Endothelial cell of umbilical vein (primary cell): ENCODE results near the gene RFK. TPM values are rescaled to one million over a fixed set of nuclear protein-coding genes. Genes with fewer than 3 reads are reported as not detected.

ENCODE experiments used
- BruUV-seq: library from RNA; stranded (reverse); fragments of 400-500 nt; replicated peaks from 2 replicates; lab custom pipeline; 2021; lab: Mats Ljungman, UMichigan
- CTCF ChIA-PET: fragments of 300-600, 350-600 bp; sonication (Branson Sonifier 250); formaldehyde crosslinking; loops from one replicate; lab custom pipeline; 2021; ENCODE audit warnings: antibody characterized with exemption, inconsistent platforms; lab: Charles Lee
- POLR2A ChIA-PET: fragments of 300-600, 350-600 bp; sonication (Branson Sonifier 250); formaldehyde crosslinking; loops from one replicate; lab custom pipeline; 2021; ENCODE audit warnings: antibody characterized with exemption, inconsistent platforms; lab: Charles Lee
- DNase-seq: peaks from one replicate; pipeline ENCODE4 v3.0.0-alpha.2; 2011; ENCODE audit warnings: low read depth, low spot score
- FAIRE-seq: peaks from 2 replicates; lab custom pipeline; 2011; peaks lifted over from hg19 to GRCh38; lab: Jason Lieb, UNC
- H2AFZ ChIP-seq: 2 replicates; pipeline ENCODE4 v1.6.0; 2012; ENCODE audit warnings: low read depth, low read length, control low read depth, inconsistent platforms
- H3K27ac ChIP-seq: 2 replicates; pipeline ENCODE4 v1.5.1; 2011; ENCODE audit warnings: low read depth, mild to moderate bottlenecking, control low read depth, low read length, moderate library complexity; ENCODE audit not compliant: insufficient read depth
- H3K27me3 ChIP-seq, 2 experiments: 2 replicates each; pipeline versions ENCODE4 v1.6.0 to v1.6.1; 2011; ENCODE audit warnings: low read length in 2 of 2, mixed read lengths in 1 of 2; ENCODE audit not compliant: control insufficient read depth in 2 of 2, insufficient read depth in 2 of 2
- H3K36me3 ChIP-seq, 2 experiments: 2 replicates in 1 of 2; 3 replicates in 1 of 2; pipeline ENCODE4 v1.5.1; 2011; ENCODE audit warnings: low read length in 2 of 2, mild to moderate bottlenecking in 1 of 2, moderate library complexity in 1 of 2; ENCODE audit not compliant: control insufficient read depth in 2 of 2, insufficient read depth in 2 of 2; ENCODE audit errors: extremely low read depth in 1 of 2
- H3K4me1 ChIP-seq: 3 replicates; pipeline ENCODE4 v1.5.1; 2011; ENCODE audit warnings: mild to moderate bottlenecking, low read length; ENCODE audit not compliant: control insufficient read depth, insufficient read depth; ENCODE audit errors: extremely low read depth
- H3K4me2 ChIP-seq: 2 replicates; pipeline ENCODE4 v1.6.1; 2011; ENCODE audit warnings: low read length, control low read depth, mixed read lengths; ENCODE audit not compliant: insufficient read depth
- H3K4me3 ChIP-seq, 3 experiments: fragments of 200-600 bp in 1 of 3; sonication (generic), shearing (Covaris generic) in 1 of 3; replicated peaks in 1 of 3; 2 replicates each; pipeline ENCODE4 v1.5.1; 2011 to 2016; ENCODE audit warnings: control low read depth in 3 of 3, low read length in 3 of 3, mild to moderate bottlenecking in 2 of 3, inconsistent platforms in 1 of 3, low read depth in 1 of 3, moderate library complexity in 1 of 3; ENCODE audit not compliant: insufficient read depth in 1 of 3
- H3K79me2 ChIP-seq: 2 replicates; pipeline ENCODE4 v1.6.0; 2012; ENCODE audit warnings: low read length, inconsistent platforms; ENCODE audit not compliant: control insufficient read depth, insufficient read depth
- H3K9ac ChIP-seq: replicated peaks from 2 replicates; pipeline ENCODE3; 2011; ENCODE audit warnings: low read length, control low read depth; ENCODE audit not compliant: insufficient read depth; ENCODE audit errors: extremely low read depth
- H3K9me1 ChIP-seq: replicated peaks from 3 replicates; pipeline ENCODE4 v1.6.0; 2011; ENCODE audit warnings: mild to moderate bottlenecking, low read length; ENCODE audit not compliant: control insufficient read depth, insufficient read depth; ENCODE audit errors: extremely low read depth
- H3K9me3 ChIP-seq: replicated peaks from 2 replicates; pipeline ENCODE4 v1.5.1; 2012; ENCODE audit warnings: low read length, inconsistent platforms; ENCODE audit not compliant: control insufficient read depth, insufficient read depth
- H4K20me1 ChIP-seq: replicated peaks from 2 replicates; pipeline ENCODE3; 2011; ENCODE audit warnings: mild to moderate bottlenecking, low read length; ENCODE audit not compliant: control insufficient read depth, insufficient read depth; ENCODE audit errors: extremely low read depth
- EZH2 ChIP-seq: IDR thresholded peaks from 2 replicates; pipeline ENCODE4 v1.6.1; 2012; ENCODE audit warnings: borderline replicate concordance, low read depth, mild to moderate bottlenecking, moderate library complexity, low read length, inconsistent platforms; ENCODE audit not compliant: severe bottlenecking
- FOS ChIP-seq: IDR thresholded peaks from 2 replicates; pipeline ENCODE4 v1.6.1; 2011; ENCODE audit warnings: mild to moderate bottlenecking, low read length, moderate library complexity, borderline replicate concordance; ENCODE audit not compliant: insufficient read depth
- GATA2 ChIP-seq: IDR thresholded peaks from 2 replicates; pipeline ENCODE4 v1.7.0; 2011; ENCODE audit warnings: low read depth, mild to moderate bottlenecking, moderate library complexity, mixed read lengths, low read length; ENCODE audit not compliant: insufficient read length, insufficient read depth
- JUN ChIP-seq: IDR thresholded peaks from 2 replicates; pipeline ENCODE4 v1.6.1; 2011; ENCODE audit warnings: borderline replicate concordance, low read depth; ENCODE audit not compliant: insufficient read length, insufficient read depth
- MAX ChIP-seq: IDR thresholded peaks from 2 replicates; pipeline ENCODE4 v1.6.1; 2011; ENCODE audit not compliant: insufficient read depth, insufficient read length
- MYC ChIP-seq: IDR thresholded peaks from one replicate; pipeline ENCODE4 v1.6.1; 2011; ENCODE audit warnings: mild to moderate bottlenecking, low read depth, low read length
- POLR2A ChIP-seq: IDR thresholded peaks from 2 replicates; pipeline ENCODE4 v1.6.1; 2012; ENCODE audit warnings: low read depth, mild to moderate bottlenecking, control low read depth, low read length
- POLR2AphosphoS5 ChIP-seq: IDR thresholded peaks from 2 replicates; pipeline ENCODE4 v1.6.1; 2012; ENCODE audit warnings: low read depth, mild to moderate bottlenecking, control low read depth, low read length, moderate library complexity; ENCODE audit not compliant: insufficient read depth
- dilution Hi-C: fragments of 300-500 bp; cut with MboI; formaldehyde crosslinking; loops from one replicate; pipeline ENCODE4 v1.15.0; 2019; ENCODE audit warnings: low sequenced_read_pairs; ENCODE audit not compliant: extremely low pct_ligation_motif_present
- intact Hi-C: fragments of 100-400 bp; cut with micrococcal nuclease; formaldehyde crosslinking; loops from one replicate; pipeline ENCODE4 v1.10.0; 2022
- polyA plus RNA-seq, 4 experiments: library from polyadenylated mRNA; depleted of rRNA in 3 of 4; stranded (reverse) in 3 of 4; unstranded in 1 of 4; fragments of >200 nt; gene quantifications; 2 replicates each; pipeline versions ENCODE4 v1.2.1 to v1.2.3, GENCODE V29; 2011 to 2012; ENCODE audit warnings: missing spikeins in 1 of 4
- total RNA-seq: library from RNA; stranded (reverse); gene quantifications from 2 replicates; pipeline ENCODE4 v1.2.3, GENCODE V29; 2021
- TF ChIP-seq, protein P1 (sequence below), 2 donors: IDR thresholded peaks; 1 replicate in 1 of 2; 2 replicates in 1 of 2; pipeline ENCODE4 v1.5.1; 2011; ENCODE audit warnings: low read length in 2 of 2, mild to moderate bottlenecking in 2 of 2, moderate library complexity in 2 of 2, control low read depth in 1 of 2, inconsistent platforms in 1 of 2, low read depth in 1 of 2; ENCODE audit not compliant: insufficient read depth in 1 of 2; ENCODE audit errors: extremely low read depth in 1 of 2

RFK gene
- total and polyA plus RNA-seq, 2 donors (not counting 3 experiments of a cell fraction or from before 2014, with no cell fraction given) = 18.1 to 32.9 TPM

- FAIRE-seq (no peak), DNase-seq (peak; percentile 37)
- H3K27me3 ChIP-seq = no peaks in the 10 kb centered on the region
- no TSS peak for BruUV-seq
- H3K4me1 ChIP-seq = peaks cover 2% of the 10 kb centered on the region
- POLR2A ChIA-PET = no interaction called here
- H3K4me3 ChIP-seq = no peak overlapping the region
- H3K4me2 ChIP-seq = no peak overlapping the region
- CTCF ChIA-PET = interaction anchor here (1.0 to 1.1 kb wide), 2 partner anchors 10 to 39 kb away, joined by 3 read pairs; no protein-coding TSS in a partner anchor
- H3K9me1 ChIP-seq = no peaks in the 10 kb centered on the region
- no peak overlapping the region for H3K9ac ChIP-seq
- H4K20me1 ChIP-seq = no peaks in the 10 kb centered on the region
- H3K79me2 ChIP-seq = no peaks in the 10 kb centered on the region
- TF ChIP-seq MAX = no peak
- TF ChIP-seq POLR2AphosphoS5 = no peak
- TF ChIP-seq JUN = peak; percentile 48
- no peak for TF ChIP-seq MYC
- no peak for TF ChIP-seq EZH2
- TF ChIP-seq FOS = peak; percentile 50
- TF ChIP-seq GATA2 = no peak
- TF ChIP-seq, protein P1, sequence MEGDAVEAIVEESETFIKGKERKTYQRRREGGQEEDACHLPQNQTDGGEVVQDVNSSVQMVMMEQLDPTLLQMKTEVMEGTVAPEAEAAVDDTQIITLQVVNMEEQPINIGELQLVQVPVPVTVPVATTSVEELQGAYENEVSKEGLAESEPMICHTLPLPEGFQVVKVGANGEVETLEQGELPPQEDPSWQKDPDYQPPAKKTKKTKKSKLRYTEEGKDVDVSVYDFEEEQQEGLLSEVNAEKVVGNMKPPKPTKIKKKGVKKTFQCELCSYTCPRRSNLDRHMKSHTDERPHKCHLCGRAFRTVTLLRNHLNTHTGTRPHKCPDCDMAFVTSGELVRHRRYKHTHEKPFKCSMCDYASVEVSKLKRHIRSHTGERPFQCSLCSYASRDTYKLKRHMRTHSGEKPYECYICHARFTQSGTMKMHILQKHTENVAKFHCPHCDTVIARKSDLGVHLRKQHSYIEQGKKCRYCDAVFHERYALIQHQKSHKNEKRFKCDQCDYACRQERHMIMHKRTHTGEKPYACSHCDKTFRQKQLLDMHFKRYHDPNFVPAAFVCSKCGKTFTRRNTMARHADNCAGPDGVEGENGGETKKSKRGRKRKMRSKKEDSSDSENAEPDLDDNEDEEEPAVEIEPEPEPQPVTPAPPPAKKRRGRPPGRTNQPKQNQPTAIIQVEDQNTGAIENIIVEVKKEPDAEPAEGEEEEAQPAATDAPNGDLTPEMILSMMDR (IDR thresholded peaks at IDR 0.05; ENCODE audit: extremely low read depth in 1 of 2, insufficient read depth in 1 of 2, low read depth in 1 of 2, low read length in 2 of 2) = no peak
- no peak for TF ChIP-seq POLR2A
- H3K36me3 ChIP-seq = no peaks in the 10 kb centered on the region
- no peak overlapping the region for H2AFZ ChIP-seq
- dilution Hi-C loops (no loop called here), intact Hi-C loops (no loop called here)
- no peaks in the 10 kb centered on the region for H3K9me3 ChIP-seq
- H3K27ac ChIP-seq = no peak overlapping the region
These were observed 29.2 kb downstream of the RFK start for GRCh38 chr9:76365028-76365427.
